Measurements from ENCODE around the gene LARP4B.
"Not testable (repeated sequence)": the region's sequence is repeated elsewhere in the genome, so short reads cannot be mapped to it uniquely, and the experiment has no call there.

- TF ChIP-seq CTCF, POLR2A, POLR2AphosphoS5 (IDR thresholded peaks at IDR 0.05): not testable (repeated sequence)
These were observed 161.3 kb downstream of the LARP4B start for GRCh38 chr10:770048-770712.

Data from breast epithelium (tissue), 3 donors.